GM19438 (cell line): ENCODE data around the gene STIL.
A peak's percentile ranks its signal among the peaks of the same experiment; 100 is the strongest.
"Not testable (repeated sequence)": the region's sequence is repeated elsewhere in the genome, so short reads cannot be mapped to it uniquely, and the experiment has no call there.

ENCODE experiments used
- ATAC-seq: cut with Tn5 transposase; IDR thresholded peaks from one replicate; pipeline ENCODE4 v1.9.1; 2021; ENCODE audit warnings: low read depth; ENCODE audit not compliant: unreplicated experiment

The STIL gene

DNA sequence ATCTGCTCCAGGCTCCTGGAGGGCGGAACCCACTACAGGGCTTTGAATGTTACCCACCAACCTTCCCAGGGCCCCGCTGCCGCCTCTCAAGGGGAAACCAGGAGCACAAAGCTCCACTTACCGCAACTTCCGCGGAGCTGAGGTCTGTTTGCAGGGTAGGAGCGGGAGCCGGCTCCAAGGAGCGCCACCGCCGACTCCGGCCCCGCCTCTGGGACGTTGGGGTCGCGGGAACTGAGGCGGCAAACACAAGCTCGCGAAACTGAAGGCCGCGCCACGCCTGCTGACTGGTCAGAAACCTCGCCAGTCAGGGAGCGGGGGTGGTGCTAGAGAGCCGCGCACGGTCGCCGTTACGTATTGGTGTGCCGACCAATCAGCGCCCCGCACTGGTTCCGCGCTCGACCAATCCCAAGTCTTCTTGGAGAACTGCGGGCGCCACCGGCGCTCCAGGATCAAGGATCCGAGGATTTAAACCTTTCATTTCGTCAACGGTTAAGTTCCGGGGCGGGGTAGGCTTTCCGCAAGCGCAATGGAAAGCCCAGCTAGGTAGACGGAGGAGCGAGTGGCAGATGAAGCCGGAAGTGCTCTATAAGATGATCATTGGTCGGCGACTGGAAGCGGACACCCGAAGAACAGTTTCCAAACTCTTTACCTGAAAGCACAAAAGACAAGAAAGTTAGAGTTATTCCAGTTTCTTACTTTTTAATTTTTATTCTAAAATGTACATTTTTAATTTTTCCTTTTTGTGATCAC lies at the start of gene STIL:
Gene STIL, minus strand, starts transcription at position 233 of the 750 bp plus-strand sequence. CDS start 3,828 bp downstream, outside the sequence.
- ATAC-seq = peak; percentile 97

DNA sequence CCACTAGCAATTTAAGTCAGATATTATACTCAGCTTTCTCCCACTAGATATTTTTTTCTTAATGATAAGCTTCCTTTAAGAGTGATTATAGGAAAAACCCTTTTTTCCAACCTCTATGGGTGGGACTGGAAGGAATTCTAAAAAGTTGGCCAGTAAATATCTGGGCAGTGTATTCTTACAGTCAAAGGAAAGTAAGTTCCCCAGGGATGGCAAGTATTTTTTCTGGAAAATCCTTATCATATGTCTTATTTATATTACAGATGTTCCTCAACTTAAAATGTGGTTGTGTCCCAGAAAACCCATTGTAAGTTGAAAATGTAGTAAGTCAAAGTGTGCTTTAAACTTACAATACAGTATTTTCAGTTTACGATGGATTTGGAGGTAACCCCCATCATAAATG lies 48.9 kb upstream of the STIL start:
- ATAC-seq = no peak

DNA sequence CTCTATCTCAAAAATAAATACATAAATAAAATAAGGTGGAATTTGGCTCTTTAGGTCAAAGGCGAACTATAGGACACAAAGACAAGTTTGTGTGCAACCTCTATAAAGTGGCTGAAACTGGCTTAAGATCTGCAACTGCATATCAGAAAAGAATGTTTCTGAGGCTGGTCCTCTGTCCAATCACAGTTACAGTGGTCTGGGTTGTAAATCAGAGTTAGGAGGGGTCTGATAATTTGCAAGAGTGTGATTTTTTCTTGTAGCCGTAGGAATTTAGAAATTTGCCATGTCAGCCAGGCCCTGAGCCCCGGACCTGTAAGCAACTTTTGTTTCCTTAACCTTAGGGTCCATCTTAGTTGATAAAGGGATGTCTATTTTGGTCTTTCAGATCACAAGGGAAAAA lies 47.4 kb upstream of the STIL start:
- ATAC-seq = no peak

DNA sequence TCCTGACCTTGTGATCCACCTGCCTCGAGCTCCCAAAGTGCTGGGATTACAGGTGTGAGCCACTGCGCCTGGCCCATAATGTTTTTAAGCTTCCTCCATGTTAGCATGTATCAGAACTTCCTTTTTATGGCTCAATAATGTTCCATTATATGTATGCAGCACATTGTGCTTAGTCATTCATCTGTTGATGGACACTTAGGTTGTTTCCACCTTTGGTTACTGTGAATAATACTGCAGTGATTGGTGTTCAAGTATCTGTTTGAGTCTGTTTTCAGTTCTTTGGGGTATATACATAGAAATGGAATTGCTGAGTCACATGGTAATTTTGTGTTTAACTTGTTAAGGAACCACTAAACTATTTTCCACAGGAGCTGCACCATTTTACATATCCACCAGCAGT lies 37.4 kb upstream of the STIL start:
- ATAC-seq = no peak

DNA sequence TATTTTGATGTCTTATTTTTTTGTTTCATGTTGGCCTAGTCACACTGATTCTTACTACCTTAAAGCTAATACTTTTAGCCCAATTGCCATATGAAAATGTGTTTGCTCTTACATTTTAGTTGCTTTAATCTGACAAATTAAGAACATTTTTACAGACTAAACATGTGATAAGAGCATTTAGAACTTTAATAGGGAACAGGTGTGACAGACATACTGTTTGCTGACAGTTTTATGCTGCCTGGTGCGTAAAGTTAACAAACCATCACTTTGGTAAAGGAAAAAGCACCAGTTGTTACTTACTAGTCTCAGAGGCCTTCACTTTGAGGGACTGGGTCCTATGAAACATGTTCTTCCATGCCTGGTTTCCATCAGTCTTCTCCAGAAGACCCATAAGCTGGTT lies 34.3 kb upstream of the STIL start:
- ATAC-seq = no peak

DNA sequence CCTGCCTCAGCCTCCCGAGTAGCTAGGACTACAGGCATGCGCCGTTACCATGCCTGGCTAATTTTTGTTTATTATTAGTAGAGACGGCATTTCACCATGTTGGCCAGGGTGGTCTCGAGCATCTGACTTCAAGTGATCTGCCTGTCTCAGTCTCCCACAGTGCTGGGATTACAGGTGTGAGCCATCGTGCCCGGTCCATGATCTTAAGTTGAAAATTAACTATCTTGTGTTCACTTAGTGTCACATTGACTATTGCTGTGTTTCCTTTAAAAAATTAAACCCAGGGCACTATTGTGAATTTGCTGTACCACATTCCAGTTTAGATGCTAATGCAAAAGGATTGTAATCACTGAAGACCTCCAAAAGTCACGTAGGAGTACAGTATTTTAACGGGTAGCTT lies 33.8 kb upstream of the STIL start:
- ATAC-seq = no peak

DNA sequence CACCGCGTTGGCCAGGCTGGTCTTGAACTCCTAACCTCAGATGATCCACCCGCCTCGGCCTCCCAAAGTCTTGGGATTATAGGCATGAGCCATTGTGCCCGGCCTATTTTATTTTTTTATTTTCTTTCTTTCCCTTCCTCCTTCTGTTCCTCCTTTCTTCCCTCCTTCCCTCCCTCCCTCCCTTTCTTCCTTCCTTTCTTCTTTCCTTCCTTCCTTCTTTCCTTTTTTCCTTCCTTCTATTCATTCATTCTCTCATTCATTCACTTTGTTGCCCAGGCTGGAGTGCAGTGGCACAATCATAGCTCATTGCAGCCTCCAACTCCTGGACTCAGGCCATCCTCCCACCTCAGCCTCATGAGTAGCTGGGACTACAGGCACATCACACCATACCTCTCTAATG lies 33.0 kb upstream of the STIL start:
- ATAC-seq = not testable (repeated sequence)

DNA sequence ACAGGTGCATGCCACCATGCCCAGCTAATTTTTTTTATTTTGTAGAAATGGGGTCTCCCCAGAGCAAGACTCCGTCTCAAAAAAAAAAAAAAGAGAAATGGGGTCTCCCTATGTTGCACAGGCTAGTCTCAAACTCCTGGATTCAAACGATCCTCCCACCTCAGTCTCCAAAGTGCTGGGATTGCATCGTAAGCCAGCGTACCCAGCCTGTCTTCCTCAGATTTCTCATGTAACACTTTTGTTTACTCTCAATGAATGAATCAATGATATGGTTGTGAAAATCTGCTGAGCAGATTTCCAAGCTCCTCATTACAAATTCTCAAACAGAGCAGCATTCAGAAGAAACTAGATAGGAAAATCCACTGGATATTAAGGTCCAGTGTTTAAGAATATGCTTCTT lies 26.3 kb upstream of the STIL start:
- ATAC-seq = no peak

DNA sequence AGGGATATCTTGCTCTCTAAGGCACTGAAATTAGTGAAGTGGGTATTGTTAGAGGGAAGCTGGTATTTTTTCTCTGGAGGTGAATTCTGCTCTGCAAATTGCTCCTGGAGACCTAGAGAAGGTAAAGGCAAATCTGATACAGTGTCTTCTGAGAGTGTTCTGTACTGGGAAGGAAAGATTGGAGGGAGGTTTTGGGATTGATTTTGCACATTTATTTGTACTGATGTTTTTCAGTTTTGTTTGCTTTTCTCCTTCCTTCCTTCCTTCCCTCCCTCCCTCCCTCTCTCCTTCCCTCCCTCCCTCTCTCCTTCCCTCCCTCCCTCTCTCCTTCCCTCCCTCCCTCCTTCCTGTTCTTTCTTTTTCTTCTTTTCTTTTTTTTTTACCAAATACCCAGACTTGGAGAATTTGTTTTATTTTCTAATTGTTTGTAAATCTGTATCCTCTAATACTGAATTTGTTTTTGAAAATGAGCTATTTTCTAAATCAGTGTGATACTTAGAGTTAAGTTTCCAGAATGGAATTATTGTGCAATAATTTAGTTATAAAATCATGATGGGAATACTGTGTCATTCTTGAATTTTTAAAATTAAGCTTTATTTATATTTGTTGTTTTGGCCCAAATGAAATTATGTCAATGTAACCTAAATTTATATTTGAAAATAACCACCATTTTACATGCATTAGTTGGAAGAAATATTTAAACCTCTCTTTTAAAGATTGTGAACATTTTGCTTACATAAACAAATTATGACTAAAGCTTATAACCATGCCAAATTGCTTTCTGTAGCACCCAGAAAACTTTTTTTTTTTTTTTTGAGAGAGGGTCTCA lies 24.5 kb upstream of the STIL start:
- no peak for ATAC-seq

DNA sequence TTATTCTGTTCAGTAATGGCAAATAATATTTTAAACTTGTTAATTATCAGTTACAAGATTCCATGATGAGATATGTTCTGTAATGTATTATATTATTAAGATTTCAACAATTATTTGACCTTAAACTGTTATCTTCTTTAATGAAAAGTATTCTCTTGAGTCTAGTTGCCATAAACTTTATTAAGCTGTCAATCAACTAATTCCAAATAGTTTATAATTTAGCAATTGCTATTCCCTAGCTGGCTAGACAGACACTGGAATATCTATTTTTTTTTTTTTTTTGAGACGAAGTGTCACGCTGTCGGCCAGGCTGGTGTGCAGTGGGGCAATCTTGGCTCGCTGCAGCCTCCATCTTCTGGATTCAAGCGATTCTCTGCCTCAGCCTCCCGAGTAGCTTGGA lies 23.4 kb upstream of the STIL start:
- no peak for ATAC-seq

DNA sequence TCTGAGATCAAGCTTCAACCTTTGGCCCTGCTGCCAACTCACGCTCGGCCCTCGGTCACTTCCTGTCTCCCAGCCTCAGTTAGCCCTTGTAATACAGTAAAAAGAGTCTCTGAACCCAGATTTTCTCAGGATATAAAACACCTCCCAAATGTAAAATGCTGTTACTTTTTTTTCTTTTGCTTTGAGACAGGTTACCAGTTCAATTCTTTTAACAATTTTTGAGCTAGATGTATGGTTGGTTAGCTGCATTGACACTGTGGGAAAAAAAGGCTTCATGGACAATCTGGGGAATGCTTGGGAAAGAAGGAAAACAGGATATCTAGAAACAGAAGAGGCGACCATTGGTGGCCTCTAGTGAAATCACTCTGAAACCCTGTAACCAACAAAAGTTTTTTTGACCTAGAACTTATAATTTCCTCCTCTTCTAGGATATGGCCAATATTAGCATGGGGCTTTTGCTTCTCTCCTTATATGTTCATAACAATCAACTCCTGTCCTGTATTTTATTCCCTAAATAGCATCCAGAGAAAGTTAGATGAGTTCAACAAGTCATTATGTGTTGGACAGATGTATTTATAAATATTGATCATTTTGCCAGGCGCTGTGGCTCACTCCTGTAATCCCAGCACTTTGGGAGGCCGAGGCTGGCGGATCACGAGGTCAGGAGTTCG lies 21.0 kb upstream of the STIL start:
- no peak for ATAC-seq

DNA sequence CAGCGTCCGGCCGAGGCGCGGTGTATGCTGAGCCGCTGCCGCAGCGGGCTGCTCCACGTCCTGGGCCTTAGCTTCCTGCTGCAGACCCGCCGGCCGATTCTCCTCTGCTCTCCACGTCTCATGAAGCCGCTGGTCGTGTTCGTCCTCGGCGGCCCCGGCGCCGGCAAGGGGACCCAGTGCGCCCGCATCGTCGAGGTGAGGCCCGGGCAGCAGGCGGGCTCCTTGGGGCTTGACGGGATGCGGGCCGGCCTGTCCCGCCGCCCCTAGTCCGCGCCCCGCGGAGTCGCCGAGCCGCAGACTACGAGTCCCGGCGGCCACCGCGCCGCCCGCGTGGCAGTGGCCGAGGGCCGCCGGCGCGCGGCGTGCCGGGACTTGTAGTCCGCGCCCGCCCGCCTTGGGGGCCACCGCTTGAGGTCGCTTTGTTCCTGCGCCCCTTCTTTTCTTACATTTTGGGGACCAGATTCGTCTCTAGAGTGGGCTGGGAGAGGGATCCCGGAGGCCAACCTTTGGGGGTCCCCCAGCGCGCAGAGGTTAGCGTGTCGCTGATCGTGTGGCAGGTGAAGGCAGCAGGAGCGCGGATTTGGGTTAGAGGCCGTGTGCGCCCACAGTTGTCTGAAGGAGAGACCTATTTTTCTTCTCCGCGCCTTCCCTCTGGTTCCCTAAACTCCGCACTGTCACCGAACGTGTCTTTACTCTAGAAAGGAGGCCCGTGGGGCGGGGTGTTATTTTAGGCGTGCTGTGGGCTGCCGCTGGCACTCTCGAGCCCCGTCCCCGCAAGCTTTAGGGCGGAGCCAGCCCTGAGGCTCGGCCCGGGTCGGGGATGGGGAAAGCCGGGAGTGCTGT lies 20.2 kb upstream of the STIL start:
- peak; percentile 85 for ATAC-seq

DNA sequence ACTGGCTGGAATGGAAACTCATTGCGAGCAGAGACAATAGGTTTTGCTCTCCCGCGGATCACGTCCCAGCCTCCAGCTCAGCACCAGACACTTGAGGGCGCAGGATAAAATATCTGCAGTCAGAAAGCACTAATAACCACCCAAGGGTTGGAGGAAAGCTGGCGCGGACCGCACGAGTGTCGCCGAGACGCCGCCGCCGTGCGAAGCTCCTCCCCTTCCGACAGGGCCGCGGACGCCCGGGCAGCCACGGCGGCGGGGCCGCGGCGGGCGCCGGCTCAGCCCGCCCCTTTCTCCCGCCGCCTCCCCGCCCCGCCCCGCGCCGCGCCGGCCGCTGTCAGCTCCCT lies 19.6 kb upstream of the STIL start, which contains the start of gene CMPK1:
Gene CMPK1, plus strand, starts transcription at position 213 of the 344 bp plus-strand sequence. CDS start 156 bp downstream, outside the sequence.
- ATAC-seq = peak; percentile 73

DNA sequence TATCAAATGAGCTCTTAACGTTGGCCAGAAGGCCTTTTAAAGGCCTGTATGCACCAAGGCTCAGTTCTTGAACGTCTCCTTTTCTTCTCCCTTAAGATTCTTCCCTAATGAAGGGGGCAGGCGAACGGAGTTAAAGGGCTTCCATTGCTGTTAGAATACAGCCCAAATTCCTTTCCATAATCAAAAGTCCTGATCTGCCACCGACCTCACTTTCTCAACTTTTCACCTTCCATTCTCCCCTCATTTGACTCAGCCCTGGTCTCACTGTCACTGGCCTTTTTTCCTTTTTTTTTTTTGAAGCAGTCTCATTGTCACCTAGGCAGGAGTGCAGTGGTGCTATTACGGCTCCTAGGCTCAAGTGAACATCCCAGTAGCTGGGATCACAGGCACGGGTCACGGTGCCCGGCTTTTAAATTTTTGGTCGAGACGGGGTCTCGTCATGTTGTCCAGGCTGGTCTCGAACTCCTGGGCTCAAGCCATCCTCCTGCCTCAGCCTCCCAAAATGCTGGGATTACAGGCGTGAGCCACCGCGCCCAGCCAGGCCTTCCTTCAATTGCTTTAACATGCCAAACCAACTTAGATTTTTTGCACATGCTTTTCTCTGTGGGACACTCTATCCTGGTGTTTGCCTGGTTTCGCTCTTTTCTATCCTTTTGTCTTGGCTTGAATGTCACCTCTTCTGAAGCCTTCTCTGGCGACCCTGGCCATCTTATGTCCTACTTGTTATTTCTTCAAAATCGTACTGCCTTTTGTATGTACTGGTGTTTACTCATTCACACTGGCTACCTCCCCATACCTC lies 19.0 kb upstream of the STIL start:
- ATAC-seq = no peak

DNA sequence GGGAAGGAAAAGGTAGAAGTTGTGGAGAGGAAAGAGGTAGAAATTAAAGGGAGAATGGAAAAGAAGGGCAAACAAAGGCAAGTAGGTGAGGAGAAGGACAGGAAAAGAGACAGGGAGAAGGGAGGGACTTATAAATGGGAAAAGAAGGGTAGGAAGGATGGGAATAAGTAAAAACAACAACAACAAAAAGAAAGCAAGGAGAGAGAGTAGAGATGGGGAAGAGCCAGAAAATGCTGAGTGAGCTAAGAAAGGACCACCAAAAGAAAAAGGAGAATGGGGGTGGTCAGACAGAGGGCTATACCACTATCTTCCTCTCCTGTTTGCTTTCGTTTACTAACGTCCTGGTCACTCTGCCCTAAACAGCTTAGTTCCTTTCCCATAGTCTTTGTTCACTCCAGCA lies 17.9 kb upstream of the STIL start:
- no peak for ATAC-seq

DNA sequence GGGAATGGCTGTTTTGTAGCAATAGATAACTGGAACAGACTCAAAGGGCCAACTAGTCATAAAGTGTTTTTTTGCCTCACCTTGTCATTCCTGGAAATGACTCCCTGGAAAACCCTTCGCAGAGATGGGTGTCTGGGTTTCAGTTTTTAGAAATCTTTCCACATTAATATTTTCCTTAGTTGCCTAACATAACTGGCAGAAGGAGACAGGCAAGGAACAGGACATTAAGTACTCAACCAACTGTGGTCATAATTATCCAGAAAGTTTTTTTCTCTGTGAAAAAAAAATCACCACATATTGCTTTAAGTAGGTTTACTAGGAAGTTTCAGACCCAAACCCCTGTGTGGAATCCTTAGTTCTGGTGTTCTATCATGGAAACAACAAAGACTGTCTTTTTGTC lies 16.3 kb upstream of the STIL start:
- no peak for ATAC-seq

DNA sequence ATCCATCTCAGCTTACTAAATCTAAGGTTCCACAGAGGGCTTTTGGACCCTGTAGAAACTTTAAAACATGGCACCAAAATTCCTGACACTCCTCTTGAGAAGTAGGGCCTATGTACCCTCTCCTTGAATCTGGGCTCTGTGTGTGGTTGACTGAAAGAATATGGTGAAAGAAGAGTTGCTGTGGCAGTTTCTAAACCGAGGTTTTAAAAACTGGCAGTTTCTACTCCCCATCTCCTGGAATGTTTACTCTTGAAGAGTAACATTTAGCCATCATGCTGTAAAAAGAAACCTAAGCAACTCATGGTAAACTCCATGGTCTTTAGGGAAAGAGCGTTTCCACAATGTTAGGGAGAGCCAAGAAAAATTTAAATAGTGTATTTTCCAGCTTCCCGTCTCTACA lies 15.0 kb upstream of the STIL start:
- ATAC-seq = no peak

DNA sequence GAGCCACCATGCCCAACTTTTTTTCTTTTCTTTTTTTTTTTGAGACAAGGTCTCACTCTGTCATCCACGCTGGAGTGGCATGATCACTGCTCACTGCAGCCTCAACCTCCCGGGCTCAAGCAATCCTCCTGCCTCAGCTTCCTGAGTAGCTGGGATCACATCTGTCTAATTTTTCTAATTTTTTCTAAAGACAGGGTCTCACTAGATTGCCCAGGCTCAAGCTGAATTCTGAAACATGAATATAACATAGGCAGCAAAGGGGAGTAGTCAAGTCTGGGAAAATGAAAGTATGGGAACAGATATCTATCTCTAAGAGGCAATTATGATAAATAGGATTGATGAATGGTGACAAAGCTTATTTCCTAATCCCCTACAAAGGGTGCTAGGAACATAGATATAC lies 12.3 kb upstream of the STIL start:
- no peak for ATAC-seq

DNA sequence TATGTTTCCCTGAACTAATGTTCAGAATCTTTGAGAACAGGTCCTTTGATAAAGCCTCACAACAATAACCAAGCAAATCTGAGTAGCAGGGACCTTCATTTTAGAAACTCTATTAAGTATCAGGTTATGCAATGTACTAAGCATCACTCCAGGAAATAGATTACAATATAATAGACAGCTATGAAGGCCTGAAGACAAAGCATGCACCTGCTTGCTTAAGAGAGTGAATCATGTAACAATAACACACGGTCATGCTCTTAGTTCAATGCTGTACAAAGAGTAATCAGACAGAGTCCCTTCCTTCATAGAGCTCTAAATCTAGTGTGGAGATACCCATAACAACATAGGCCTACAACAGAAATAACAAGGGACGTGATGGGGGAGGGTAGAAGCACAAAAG lies 11.6 kb upstream of the STIL start:
- ATAC-seq = no peak

DNA sequence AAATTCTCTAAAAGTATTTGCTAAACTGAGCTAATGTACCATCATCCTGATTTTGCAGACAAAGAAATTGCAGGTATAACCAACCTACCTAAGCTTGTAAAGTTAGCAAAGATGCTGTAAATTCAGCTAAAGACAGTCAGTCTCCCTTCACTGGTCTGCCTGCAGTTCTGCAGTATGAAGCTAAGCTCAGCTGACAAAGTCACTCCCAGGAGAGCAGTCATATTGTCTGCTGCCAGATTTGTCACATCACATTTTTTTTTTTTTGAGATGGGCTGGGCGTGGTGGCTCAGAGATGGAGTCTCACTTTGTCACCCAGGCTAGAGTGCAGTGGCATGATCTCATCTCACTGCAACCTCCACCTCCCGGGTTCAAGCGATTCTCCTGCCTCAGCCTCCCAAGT lies 10.7 kb upstream of the STIL start:
- ATAC-seq = no peak
